GM19035 (cell line): Measurements from ENCODE around the gene ANKHD1.
"Not testable (repeated sequence)": the region's sequence is repeated elsewhere in the genome, so short reads cannot be mapped to it uniquely, and the experiment has no call there.

ENCODE experiments used
- ATAC-seq: cut with Tn5 transposase; IDR thresholded peaks from one replicate; pipeline ENCODE4 v1.9.1; 2021; ENCODE audit not compliant: unreplicated experiment

The ANKHD1 gene

GRCh38 chr5:140579188-140579747, 177.6 kb downstream of the ANKHD1 start:
- not testable (repeated sequence) for ATAC-seq

GRCh38 chr5:140587495-140587894, 185.9 kb downstream of the ANKHD1 start:
- no peak for ATAC-seq

DNA sequence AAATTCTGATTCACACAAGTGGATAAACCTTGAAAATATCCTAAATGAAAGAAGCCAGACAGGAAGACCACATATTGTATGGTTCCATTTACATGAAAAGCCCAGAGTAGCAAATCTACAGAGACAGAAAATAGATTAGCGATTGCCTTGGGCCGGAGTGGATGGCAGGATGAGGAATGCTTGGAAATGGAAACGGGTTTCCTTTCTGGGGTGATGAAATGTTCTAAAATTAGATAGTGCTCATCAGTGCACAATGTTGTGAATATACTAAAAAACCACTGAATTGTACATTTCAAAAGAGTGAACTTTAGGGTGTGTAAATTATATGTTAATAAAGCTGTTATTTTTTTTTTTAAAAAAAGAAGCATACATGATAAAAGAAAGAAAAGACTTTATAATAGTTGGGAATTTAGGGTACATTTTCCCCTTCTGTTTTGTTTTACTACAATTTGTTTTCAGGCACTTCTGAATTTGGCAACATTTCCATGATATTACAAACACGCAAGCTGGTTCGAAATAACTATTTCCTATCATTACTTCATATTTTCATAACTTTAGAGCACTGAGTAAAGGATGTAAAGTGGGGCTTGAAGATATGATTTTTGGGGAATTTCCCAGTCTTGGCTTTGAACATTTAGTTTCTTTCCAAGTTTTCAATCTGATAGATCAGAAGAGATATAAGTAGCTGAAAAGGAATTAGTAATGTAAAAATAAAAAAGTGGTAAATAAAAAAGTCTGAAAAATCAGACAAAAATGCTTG, 186.9 kb downstream of the ANKHD1 start:
- ATAC-seq: no peak
